Stimulated activated memory B cell treated with anti-CD40 and anti-IgM and Interleukin-4, amounts not matched to agents 10 μg/mL and 1 μg/mL and 100 μg/mL, for 72 hours (primary cell): ENCODE results near the gene GMPR2.

Experiments used
- ATAC-seq: fragments of 150-1000 bp; cut with Tn5 transposase; 2 replicates; pipeline ENCODE4 v1.10.0; 2021
- H3K27ac Mint-ChIP-seq: one replicate; pipeline ENCODE4 v1.8.0; 2022; ENCODE audit warnings: mild to moderate bottlenecking, mixed read lengths
- H3K27me3 Mint-ChIP-seq: one replicate; pipeline ENCODE4 v1.8.0; 2022; ENCODE audit warnings: mixed read lengths
- H3K36me3 Mint-ChIP-seq: one replicate; pipeline ENCODE4 v1.8.0; 2022; ENCODE audit warnings: mixed read lengths
- H3K4me1 Mint-ChIP-seq: one replicate; pipeline ENCODE4 v1.8.0; 2022; ENCODE audit warnings: mixed read lengths
- H3K4me3 Mint-ChIP-seq: one replicate; pipeline ENCODE4 v1.8.0; 2022; ENCODE audit warnings: mild to moderate bottlenecking, moderate library complexity, mixed read lengths
- H3K9me3 Mint-ChIP-seq: one replicate; pipeline ENCODE4 v1.8.0; 2022; ENCODE audit warnings: mixed read lengths

GMPR2 gene

GRCh38 chr14:24261969-24262327 lies 29.2 kb downstream of the GMPR2 start:
- Mint-ChIP-seq H3K9me3 (no peaks in the 10 kb centered on the region), H3K27ac (no peak overlapping the region), H3K36me3 (peaks cover 29% of the 10 kb centered on the region), H3K4me3 (no peak overlapping the region), H3K27me3 (no peaks in the 10 kb centered on the region), H3K4me1 (peaks cover 5% of the 10 kb centered on the region)
- ATAC-seq: no peak

GRCh38 chr14:24262821-24263733 lies 30.3 kb downstream of the GMPR2 start, which contains the start of gene TGM1:
Gene TGM1 (minus strand): TSS chr14:24263177. CDS start chr14:24262352, 825 bp downstream.
- no peak within 1 kb of the TSS for H3K4me3 Mint-ChIP-seq
- no peak within 1 kb of the TSS for H3K27ac Mint-ChIP-seq
- H3K9me3 Mint-ChIP-seq: no peaks in the 10 kb centered on the region
- ATAC-seq: no peak
- peaks cover 10% of the 10 kb centered on the region for H3K4me1 Mint-ChIP-seq
- H3K27me3 Mint-ChIP-seq: no peaks in the 10 kb centered on the region
- H3K36me3 Mint-ChIP-seq: peaks cover 33% of the 10 kb centered on the region

- no peak overlapping the region for H3K4me3 Mint-ChIP-seq
- ATAC-seq: no peak
- H3K36me3 Mint-ChIP-seq: peaks cover 33% of the 10 kb centered on the region
- H3K27ac Mint-ChIP-seq: no peak overlapping the region
- no peaks in the 10 kb centered on the region for H3K27me3 Mint-ChIP-seq
- peaks cover 10% of the 10 kb centered on the region for H3K4me1 Mint-ChIP-seq
- H3K9me3 Mint-ChIP-seq: no peaks in the 10 kb centered on the region
These were observed 31.1 kb downstream of the GMPR2 start for GRCh38 chr14:24263848-24264247.

- Mint-ChIP-seq H3K4me1 (peaks cover 10% of the 10 kb centered on the region), H3K36me3 (peaks cover 35% of the 10 kb centered on the region), H3K27me3 (no peaks in the 10 kb centered on the region), H3K9me3 (no peaks in the 10 kb centered on the region), H3K4me3 (no peak overlapping the region), H3K27ac (no peak overlapping the region)
- no peak for ATAC-seq
These were observed 31.6 kb downstream of the GMPR2 start for GRCh38 chr14:24264298-24264697.

- Mint-ChIP-seq H3K9me3 (no peaks in the 10 kb centered on the region), H3K4me3 (no peak overlapping the region), H3K27me3 (no peaks in the 10 kb centered on the region), H3K4me1 (peaks cover 13% of the 10 kb centered on the region), H3K27ac (peak overlapping the region; percentile 12), H3K36me3 (peaks cover 32% of the 10 kb centered on the region)
- no peak for ATAC-seq
These were observed 33.9 kb downstream of the GMPR2 start for GRCh38 chr14:24266344-24267244.

GRCh38 chr14:24267516-24267915 lies 34.8 kb downstream of the GMPR2 start:
- Mint-ChIP-seq H3K4me3 (no peak overlapping the region), H3K9me3 (no peaks in the 10 kb centered on the region), H3K27me3 (no peaks in the 10 kb centered on the region), H3K4me1 (peaks cover 22% of the 10 kb centered on the region), H3K27ac (no peak overlapping the region), H3K36me3 (peaks cover 26% of the 10 kb centered on the region)
- ATAC-seq: no peak

- no peak for ATAC-seq
- no peaks in the 10 kb centered on the region for H3K27me3 Mint-ChIP-seq
- H3K9me3 Mint-ChIP-seq: no peaks in the 10 kb centered on the region
- H3K4me1 Mint-ChIP-seq: peaks cover 29% of the 10 kb centered on the region
- no peak overlapping the region for H3K27ac Mint-ChIP-seq
- H3K36me3 Mint-ChIP-seq: peaks cover 21% of the 10 kb centered on the region
- no peak overlapping the region for H3K4me3 Mint-ChIP-seq
These were observed 35.5 kb downstream of the GMPR2 start for GRCh38 chr14:24268225-24268624.

GRCh38 chr14:24269368-24269767 lies 36.6 kb downstream of the GMPR2 start:
- H3K4me1 Mint-ChIP-seq: peaks cover 40% of the 10 kb centered on the region
- H3K27ac Mint-ChIP-seq: no peak overlapping the region

GRCh38 chr14:24269910-24270536 lies 37.3 kb downstream of the GMPR2 start:
- no peak overlapping the region for H3K27ac Mint-ChIP-seq
- peak overlapping the region; percentile 97 for H3K4me3 Mint-ChIP-seq

More at GRCh38 chr14:24269368-24269767, 36.6 kb downstream of the GMPR2 start:
- Mint-ChIP-seq H3K27me3 (no peaks in the 10 kb centered on the region), H3K36me3 (peaks cover 21% of the 10 kb centered on the region), H3K4me3 (no peak overlapping the region), H3K9me3 (no peaks in the 10 kb centered on the region)
- ATAC-seq: no peak

GRCh38 chr14:24270537-24271133 lies 37.9 kb downstream of the GMPR2 start:
- Mint-ChIP-seq H3K9me3 (no peaks in the 10 kb centered on the region), H3K27ac (peak overlapping the region; percentile 94), H3K27me3 (no peaks in the 10 kb centered on the region), H3K36me3 (peaks cover 21% of the 10 kb centered on the region), H3K4me1 (peaks cover 49% of the 10 kb centered on the region), H3K4me3 (peak overlapping the region; percentile 97)
- no peak for ATAC-seq

More at GRCh38 chr14:24269910-24270536, 37.3 kb downstream of the GMPR2 start:
- ATAC-seq: no peak
- peaks cover 21% of the 10 kb centered on the region for H3K36me3 Mint-ChIP-seq
- H3K27me3 Mint-ChIP-seq: no peaks in the 10 kb centered on the region
- H3K9me3 Mint-ChIP-seq: no peaks in the 10 kb centered on the region
- H3K4me1 Mint-ChIP-seq: peaks cover 43% of the 10 kb centered on the region

GRCh38 chr14:24271134-24271833 lies 38.6 kb downstream of the GMPR2 start, which contains the start of gene RABGGTA:
Gene RABGGTA (minus strand): TSS chr14:24271597. CDS start chr14:24271115, 482 bp downstream.
- no peaks in the 10 kb centered on the region for H3K27me3 Mint-ChIP-seq
- peak within 1 kb of the TSS; percentile 97 for H3K4me3 Mint-ChIP-seq
- no peaks in the 10 kb centered on the region for H3K9me3 Mint-ChIP-seq
- peak; percentile 94 for ATAC-seq
- peaks cover 50% of the 10 kb centered on the region for H3K4me1 Mint-ChIP-seq
- peak within 1 kb of the TSS; percentile 94 for H3K27ac Mint-ChIP-seq
- H3K36me3 Mint-ChIP-seq: peaks cover 18% of the 10 kb centered on the region

GRCh38 chr14:24271834-24272263 lies 39.1 kb downstream of the GMPR2 start:
- Mint-ChIP-seq H3K27ac (peak overlapping the region; percentile 94), H3K27me3 (no peaks in the 10 kb centered on the region), H3K4me3 (peak overlapping the region; percentile 97), H3K36me3 (peaks cover 12% of the 10 kb centered on the region), H3K4me1 (peaks cover 49% of the 10 kb centered on the region), H3K9me3 (no peaks in the 10 kb centered on the region)
- no peak for ATAC-seq

GRCh38 chr14:24272467-24272866 lies 39.7 kb downstream of the GMPR2 start:
- H3K27ac Mint-ChIP-seq: peak overlapping the region; percentile 94
- no peak for ATAC-seq
- H3K9me3 Mint-ChIP-seq: no peaks in the 10 kb centered on the region
- peaks cover 50% of the 10 kb centered on the region for H3K4me1 Mint-ChIP-seq
- peaks cover 6% of the 10 kb centered on the region for H3K36me3 Mint-ChIP-seq
- H3K27me3 Mint-ChIP-seq: no peaks in the 10 kb centered on the region
- peak overlapping the region; percentile 97 for H3K4me3 Mint-ChIP-seq

GRCh38 chr14:24273422-24273998 lies 40.8 kb downstream of the GMPR2 start:
- H3K4me3 Mint-ChIP-seq: no peak overlapping the region
- ATAC-seq: no peak
- peaks cover 60% of the 10 kb centered on the region for H3K4me1 Mint-ChIP-seq
- H3K27ac Mint-ChIP-seq: peak overlapping the region; percentile 94
- peaks cover 3% of the 10 kb centered on the region for H3K9me3 Mint-ChIP-seq
- peaks cover 10% of the 10 kb centered on the region for H3K36me3 Mint-ChIP-seq
- no peaks in the 10 kb centered on the region for H3K27me3 Mint-ChIP-seq
